Measurements from ENCODE around the gene ELMO1.

DNA sequence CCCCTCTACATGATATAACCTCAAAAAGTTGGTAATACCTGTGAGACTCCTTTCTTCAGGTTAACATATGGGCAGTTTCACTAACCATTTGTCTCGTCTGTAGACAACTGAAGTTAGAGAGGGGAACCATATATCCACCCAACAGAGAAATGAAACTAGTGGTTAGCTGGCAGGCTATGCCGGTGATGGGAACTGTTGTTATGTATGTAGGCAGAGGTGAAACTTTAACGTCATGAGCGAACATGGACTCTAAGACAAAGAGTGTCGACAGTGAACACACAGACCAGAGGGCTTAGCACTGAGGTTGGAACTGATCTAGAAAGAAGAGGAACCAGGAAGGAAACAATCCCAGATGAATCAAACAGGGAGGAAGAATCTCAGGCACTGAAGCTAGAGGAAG, 112.4 kb downstream of the ELMO1 start:
- TF ChIP-seq, protein P1, sequence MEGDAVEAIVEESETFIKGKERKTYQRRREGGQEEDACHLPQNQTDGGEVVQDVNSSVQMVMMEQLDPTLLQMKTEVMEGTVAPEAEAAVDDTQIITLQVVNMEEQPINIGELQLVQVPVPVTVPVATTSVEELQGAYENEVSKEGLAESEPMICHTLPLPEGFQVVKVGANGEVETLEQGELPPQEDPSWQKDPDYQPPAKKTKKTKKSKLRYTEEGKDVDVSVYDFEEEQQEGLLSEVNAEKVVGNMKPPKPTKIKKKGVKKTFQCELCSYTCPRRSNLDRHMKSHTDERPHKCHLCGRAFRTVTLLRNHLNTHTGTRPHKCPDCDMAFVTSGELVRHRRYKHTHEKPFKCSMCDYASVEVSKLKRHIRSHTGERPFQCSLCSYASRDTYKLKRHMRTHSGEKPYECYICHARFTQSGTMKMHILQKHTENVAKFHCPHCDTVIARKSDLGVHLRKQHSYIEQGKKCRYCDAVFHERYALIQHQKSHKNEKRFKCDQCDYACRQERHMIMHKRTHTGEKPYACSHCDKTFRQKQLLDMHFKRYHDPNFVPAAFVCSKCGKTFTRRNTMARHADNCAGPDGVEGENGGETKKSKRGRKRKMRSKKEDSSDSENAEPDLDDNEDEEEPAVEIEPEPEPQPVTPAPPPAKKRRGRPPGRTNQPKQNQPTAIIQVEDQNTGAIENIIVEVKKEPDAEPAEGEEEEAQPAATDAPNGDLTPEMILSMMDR (IDR thresholded peaks at IDR 0.05): no peak
- no peak for TF ChIP-seq POLR2A (IDR thresholded peaks at IDR 0.05)

Measured in heart left ventricle (tissue), 13 donors.